GM12874 (cell line): ENCODE measurements around the gene TNFAIP8L2.

Experiments
- TF ChIP-seq, protein P1 (sequence below): IDR thresholded peaks from 2 replicates; pipeline ENCODE4 v1.5.1; 2011; ENCODE audit warnings: low read depth, mild to moderate bottlenecking, control low read depth, low read length, moderate library complexity; ENCODE audit not compliant: insufficient read depth

TNFAIP8L2 gene

DNA sequence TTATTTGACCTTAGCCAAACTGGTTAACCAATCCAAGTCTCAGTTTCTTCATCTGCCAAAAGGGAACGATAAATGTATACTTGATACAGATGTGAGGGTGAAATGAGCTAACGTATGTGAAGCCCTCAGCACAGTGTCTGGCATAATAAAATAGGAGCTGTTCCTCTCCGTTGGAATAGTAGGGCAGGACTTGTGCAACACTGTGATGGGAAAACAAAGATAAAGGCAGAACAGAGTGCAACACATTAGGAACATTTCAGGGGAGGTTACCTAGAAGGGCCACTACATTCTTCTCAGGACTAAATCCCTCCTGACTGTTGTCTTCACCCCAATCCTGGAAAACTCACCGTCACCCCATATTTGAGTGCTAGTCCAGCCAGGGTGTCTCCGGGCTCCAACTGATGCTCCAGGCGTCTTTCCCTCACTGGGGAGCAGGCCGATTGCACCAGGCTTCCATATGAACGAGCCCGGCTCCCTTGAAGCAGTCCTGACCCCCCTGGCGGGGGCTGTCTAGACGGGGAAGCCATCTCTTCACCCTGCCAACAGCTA is 8.4 kb downstream of the TNFAIP8L2 start:
- TF ChIP-seq, protein P1, sequence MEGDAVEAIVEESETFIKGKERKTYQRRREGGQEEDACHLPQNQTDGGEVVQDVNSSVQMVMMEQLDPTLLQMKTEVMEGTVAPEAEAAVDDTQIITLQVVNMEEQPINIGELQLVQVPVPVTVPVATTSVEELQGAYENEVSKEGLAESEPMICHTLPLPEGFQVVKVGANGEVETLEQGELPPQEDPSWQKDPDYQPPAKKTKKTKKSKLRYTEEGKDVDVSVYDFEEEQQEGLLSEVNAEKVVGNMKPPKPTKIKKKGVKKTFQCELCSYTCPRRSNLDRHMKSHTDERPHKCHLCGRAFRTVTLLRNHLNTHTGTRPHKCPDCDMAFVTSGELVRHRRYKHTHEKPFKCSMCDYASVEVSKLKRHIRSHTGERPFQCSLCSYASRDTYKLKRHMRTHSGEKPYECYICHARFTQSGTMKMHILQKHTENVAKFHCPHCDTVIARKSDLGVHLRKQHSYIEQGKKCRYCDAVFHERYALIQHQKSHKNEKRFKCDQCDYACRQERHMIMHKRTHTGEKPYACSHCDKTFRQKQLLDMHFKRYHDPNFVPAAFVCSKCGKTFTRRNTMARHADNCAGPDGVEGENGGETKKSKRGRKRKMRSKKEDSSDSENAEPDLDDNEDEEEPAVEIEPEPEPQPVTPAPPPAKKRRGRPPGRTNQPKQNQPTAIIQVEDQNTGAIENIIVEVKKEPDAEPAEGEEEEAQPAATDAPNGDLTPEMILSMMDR = no peak

DNA sequence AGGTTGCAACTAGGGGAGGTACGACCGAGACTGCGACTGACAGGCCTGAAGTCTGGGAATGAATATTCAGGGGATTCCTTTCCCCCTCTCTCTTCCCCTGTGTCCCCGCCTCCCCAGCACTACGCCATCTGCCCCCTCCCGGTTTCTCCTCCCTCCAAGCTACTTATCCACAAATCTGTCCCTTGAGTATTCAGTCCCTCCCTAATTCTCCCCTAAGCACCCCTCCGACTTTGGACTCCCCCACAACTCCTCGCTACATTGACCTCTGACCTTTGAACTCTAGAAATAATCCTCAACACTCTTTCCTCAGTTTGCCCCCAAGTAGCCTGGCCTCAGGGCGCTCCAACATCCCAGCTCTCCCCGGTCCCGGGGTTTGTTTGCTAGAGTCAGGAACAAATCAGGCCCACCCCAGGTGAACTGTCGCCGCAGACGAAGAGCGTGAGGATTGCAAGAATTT is 8.9 kb downstream of the TNFAIP8L2 start:
- TF ChIP-seq, protein P1 = no peak

DNA sequence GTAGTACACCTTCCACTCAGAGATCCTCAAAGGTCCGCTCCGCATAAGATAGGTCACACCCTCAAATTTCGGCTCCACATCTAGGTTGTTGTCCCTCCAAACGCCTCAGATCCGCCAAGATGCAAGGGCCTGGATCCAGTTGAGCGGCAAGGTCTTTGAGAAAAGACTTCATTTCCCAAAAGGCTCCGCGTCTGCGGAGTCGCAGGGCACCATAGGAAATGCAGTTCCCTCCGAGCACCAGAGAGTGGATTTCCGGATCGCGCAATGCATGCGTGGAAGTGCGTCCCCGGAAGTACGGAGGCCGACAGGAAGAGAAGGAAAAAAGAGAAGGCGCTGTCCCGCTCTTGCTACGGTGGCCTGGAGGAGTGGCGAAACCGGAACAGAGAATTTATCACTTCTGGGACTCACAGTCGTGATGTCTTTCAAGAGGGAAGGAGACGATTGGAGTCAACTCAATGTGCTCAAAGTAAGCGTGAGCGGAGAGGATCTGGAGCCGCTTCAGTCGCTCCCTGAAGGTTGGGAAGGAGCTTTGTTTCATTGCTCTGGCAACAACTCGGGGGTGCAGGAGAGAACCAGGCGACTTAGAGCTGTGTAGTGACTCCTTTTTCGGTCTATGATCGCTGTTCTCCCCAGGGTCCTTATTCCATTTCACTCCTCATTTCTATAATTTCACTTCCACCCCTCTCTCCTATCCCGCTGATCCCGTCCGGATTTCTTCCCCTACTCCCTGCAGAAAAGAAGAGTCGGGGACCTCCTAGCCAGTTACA is 9.5 kb downstream of the TNFAIP8L2 start, which contains the start of the genes LYSMD1 and SCNM1:
Gene LYSMD1, minus strand, starts transcription at position 165 of the 767 bp plus-strand sequence. CDS start 644 bp downstream, outside the sequence.
Gene SCNM1, plus strand, starts transcription at position 407 of the 767 bp plus-strand sequence. Its CDS starts 9 bp downstream, at position 416.
- TF ChIP-seq, protein P1 = no peak

DNA sequence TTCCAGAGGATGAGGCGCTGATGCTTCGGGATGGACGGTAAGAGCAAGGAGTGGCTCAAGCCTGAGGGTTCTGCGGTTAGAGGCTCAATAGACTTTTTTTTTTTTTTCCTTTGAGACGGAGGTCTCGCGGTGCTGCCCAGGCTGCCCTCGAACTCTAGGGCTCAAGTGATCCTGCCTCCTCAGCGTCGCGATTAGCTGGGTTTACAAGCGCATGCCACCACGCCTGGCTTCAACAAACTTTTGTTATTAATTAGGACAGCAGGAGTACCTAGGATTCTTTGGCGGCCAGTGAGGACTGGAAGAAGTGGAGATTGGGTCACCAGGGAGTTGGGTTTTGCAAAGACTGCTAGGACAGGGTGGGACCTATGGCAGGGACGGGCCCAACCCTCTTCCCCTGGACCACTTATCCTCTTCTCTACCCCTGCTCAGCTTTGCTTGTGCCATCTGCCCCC is 10.1 kb downstream of the TNFAIP8L2 start:
- TF ChIP-seq, protein P1 = no peak

DNA sequence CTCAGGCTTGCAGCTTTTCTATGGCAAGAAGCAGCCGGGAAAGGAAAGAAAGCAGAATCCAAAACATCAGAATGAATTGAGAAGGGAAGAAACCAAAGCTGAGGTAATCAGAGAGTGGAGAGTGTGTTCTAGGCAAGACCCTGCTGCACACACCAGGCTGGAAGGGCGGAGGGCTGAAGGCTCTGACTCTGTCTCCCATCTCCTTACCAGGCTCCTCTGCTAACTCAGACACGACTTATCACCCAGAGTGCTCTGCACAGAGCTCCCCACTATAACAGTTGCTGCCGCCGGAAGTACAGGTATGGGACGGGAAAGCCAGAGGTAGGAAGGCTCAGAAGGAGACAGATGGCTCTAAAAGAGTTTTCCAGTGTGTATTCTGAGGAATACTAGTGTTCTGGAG is 10.7 kb downstream of the TNFAIP8L2 start:
- TF ChIP-seq, protein P1 = no peak

DNA sequence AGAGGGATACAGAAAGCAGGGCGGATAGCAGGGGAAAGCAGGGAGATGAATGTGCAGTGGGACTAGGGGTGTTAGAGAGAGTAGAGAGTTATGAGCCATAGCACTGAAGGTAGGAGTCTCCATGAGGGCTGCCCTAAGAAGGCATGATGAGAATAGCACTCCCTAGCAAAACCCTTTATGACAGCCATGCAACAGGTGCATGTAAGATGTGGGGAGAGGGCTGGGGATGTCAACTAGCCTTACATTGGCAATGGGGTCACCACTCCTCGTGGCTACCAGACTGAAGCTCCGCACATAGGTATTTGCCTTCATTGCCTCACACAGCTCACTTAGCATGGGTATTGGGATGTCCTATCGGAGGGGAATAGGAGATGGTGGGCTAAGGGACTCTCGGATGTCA is 14.7 kb downstream of the TNFAIP8L2 start:
- TF ChIP-seq, protein P1 = no peak

DNA sequence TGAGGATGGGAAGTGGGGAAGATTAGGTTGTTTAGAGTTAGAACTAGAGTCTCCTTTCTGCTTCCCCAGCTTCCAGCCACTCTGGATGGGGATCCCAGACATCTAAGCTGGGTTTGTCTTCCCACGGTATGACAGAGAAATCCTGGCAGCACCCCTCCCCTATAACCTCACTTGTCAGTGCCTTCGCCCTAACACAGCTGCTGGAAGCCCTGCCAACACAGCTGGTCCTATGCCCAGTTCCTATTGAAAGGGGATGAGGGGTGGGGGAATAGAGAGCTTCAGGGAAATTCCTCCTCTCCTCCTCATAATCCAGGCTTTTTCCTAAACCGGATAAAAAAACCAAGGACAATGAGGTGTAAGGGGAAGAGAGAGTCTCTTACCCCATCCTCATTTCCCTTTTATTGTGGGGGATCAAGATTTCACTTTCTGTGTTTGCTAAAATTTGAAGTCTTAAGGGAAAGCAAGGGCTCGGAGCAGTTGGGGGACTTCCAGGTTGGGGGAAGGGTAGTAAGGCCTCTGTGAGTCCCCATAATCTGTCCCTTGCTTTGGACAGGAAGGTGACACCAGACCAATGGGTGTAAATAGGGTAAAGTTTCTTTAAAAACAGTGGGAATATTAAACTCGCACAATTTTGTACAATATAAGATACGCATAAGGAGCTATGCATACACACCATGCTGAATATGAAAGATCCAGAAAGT is 18.7 kb downstream of the TNFAIP8L2 start:
- TF ChIP-seq, protein P1 = no peak
